Prostate gland (tissue), 2 donors: ENCODE results near the gene THSD4.

Source experiments
- CTCF ChIP-seq, 4 experiments: fragments of 200-600 bp in 2 of 4; fragments of 450-650 bp in 2 of 4; sonication (generic) in 2 of 4; IDR thresholded peaks; 1 replicate in 3 of 4; 2 replicates in 1 of 4; pipeline ENCODE4 v1.5.1; 2016 to 2019; ENCODE audit warnings: antibody characterized with exemption in 4 of 4, mild to moderate bottlenecking in 2 of 4, moderate library complexity in 2 of 4
- POLR2A ChIP-seq: fragments of 450-650 bp; IDR thresholded peaks from one replicate; pipeline ENCODE4 v1.6.1; 2016; ENCODE audit warnings: antibody characterized with exemption, mild to moderate bottlenecking
- POLR2AphosphoS5 ChIP-seq: sonication (generic); formaldehyde crosslinking; IDR thresholded peaks from one replicate; pipeline ENCODE4 v1.6.1; 2017; ENCODE audit warnings: antibody characterized with exemption

DNA sequence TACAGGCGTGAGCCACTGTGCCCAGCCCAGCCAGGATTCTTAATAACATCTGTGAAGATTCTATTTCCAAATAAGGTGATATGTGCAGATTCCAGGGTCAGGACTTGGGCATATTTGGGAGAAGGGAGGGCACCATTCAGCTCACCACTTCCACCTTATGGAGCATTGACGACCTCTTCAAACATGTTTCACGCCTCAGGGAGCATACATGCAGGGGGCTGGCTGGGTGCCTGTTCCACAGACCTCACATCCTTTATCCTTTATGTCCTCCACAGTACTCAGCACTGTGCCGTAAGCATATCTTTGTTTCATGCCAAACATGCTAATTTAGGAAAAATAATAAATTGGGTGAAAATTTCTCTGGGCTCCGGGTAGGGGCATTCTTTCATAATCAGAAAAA is 229.0 kb downstream of the THSD4 start:
- TF ChIP-seq CTCF (IDR thresholded peaks at IDR 0.05) (no peak), POLR2AphosphoS5 (no peak), POLR2A (no peak)
